ENCODE data around the gene EDIL3. TPM values are rescaled to one million over a fixed set of nuclear protein-coding genes. Genes with fewer than 3 reads are reported as not detected.

Gene EDIL3
- total and polyA plus RNA-seq, 2 donors from 2014 or later = 5.2 to 32.8 TPM

- H3K9me3 ChIP-seq (ENCODE audit: control insufficient read depth in 2 of 3, insufficient read depth in 1 of 3, low read length in 3 of 3) = no peaks in the 10 kb centered on the region
- intact Hi-C loops (cut with DNase I) = no loop called here
- H3K4me3 ChIP-seq (ENCODE audit: low read length in 3 of 3) = no peak overlapping the region
- TF ChIP-seq CTCF (IDR thresholded peaks at IDR 0.05; ENCODE audit: borderline replicate concordance, extremely low read depth, insufficient read depth) = no peak
- H3K27me3 ChIP-seq (ENCODE audit: control insufficient read depth, insufficient read depth, low read length) = no peaks in the 10 kb centered on the region
- DNase-seq (no peak), FAIRE-seq (no peak)
- H3K9ac ChIP-seq (ENCODE audit: low read length in 3 of 3) = no peak overlapping the region
- no peak overlapping the region for H3K27ac ChIP-seq (ENCODE audit: low read depth in 2 of 2, low read length in 2 of 2)
- H3K4me1 ChIP-seq (ENCODE audit: control insufficient read depth in 2 of 3, insufficient read depth in 2 of 3, low read depth in 1 of 3, low read length in 3 of 3) = no peaks in the 10 kb centered on the region
- H3K36me3 ChIP-seq (ENCODE audit: control insufficient read depth in 2 of 3, insufficient read depth in 3 of 3, low read length in 3 of 3) = no peaks in the 10 kb centered on the region
Observed at GRCh38 chr5:84292000-84292642, 92.6 kb downstream of the EDIL3 start.

- DNase-seq = no peak
- intact Hi-C loops (cut with DNase I) = no loop called here
- Histone ChIP-seq H3K27ac (ENCODE audit: low read depth in 2 of 2, low read length in 2 of 2) (no peak overlapping the region), H3K9me3 (ENCODE audit: control insufficient read depth in 2 of 3, insufficient read depth in 1 of 3, low read length in 3 of 3) (no peaks in the 10 kb centered on the region), H3K36me3 (ENCODE audit: control insufficient read depth in 2 of 3, insufficient read depth in 3 of 3, low read length in 3 of 3) (no peaks in the 10 kb centered on the region), H3K4me3 (ENCODE audit: low read length in 3 of 3) (no peak overlapping the region), H3K4me1 (ENCODE audit: control insufficient read depth in 2 of 3, insufficient read depth in 2 of 3, low read depth in 1 of 3, low read length in 3 of 3) (no peaks in the 10 kb centered on the region), H3K27me3 (ENCODE audit: control insufficient read depth, insufficient read depth, low read length) (no peaks in the 10 kb centered on the region), H3K9ac (ENCODE audit: low read length in 3 of 3) (no peak overlapping the region)
- no peak for TF ChIP-seq CTCF (IDR thresholded peaks at IDR 0.05; ENCODE audit: borderline replicate concordance, extremely low read depth, insufficient read depth)
- no peak for FAIRE-seq
Observed at GRCh38 chr5:84290673-84291072, 94.0 kb downstream of the EDIL3 start.

- intact Hi-C loops (cut with DNase I) = no loop called here
- no peak overlapping the region for H3K4me3 ChIP-seq (ENCODE audit: low read length in 3 of 3)
- no peaks in the 10 kb centered on the region for H3K9me3 ChIP-seq (ENCODE audit: control insufficient read depth in 2 of 3, insufficient read depth in 1 of 3, low read length in 3 of 3)
- no peak overlapping the region for H3K9ac ChIP-seq (ENCODE audit: low read length in 3 of 3)
- no peak overlapping the region for H3K27ac ChIP-seq (ENCODE audit: low read depth in 2 of 2, low read length in 2 of 2)
- no peaks in the 10 kb centered on the region for H3K4me1 ChIP-seq (ENCODE audit: control insufficient read depth in 2 of 3, insufficient read depth in 2 of 3, low read depth in 1 of 3, low read length in 3 of 3)
- no peak for TF ChIP-seq CTCF (IDR thresholded peaks at IDR 0.05; ENCODE audit: borderline replicate concordance, extremely low read depth, insufficient read depth)
- FAIRE-seq = no peak
- H3K36me3 ChIP-seq (ENCODE audit: control insufficient read depth in 2 of 3, insufficient read depth in 3 of 3, low read length in 3 of 3) = no peaks in the 10 kb centered on the region
- H3K27me3 ChIP-seq (ENCODE audit: control insufficient read depth, insufficient read depth, low read length) = no peaks in the 10 kb centered on the region
- DNase-seq = no peak
Observed at GRCh38 chr5:84290161-84290560, 94.5 kb downstream of the EDIL3 start.

GRCh38 chr5:84287951-84288350 is 96.7 kb downstream of the EDIL3 start:
- Histone ChIP-seq H3K9me3 (ENCODE audit: control insufficient read depth in 2 of 3, insufficient read depth in 1 of 3, low read length in 3 of 3) (no peaks in the 10 kb centered on the region), H3K4me1 (ENCODE audit: control insufficient read depth in 2 of 3, insufficient read depth in 2 of 3, low read depth in 1 of 3, low read length in 3 of 3) (no peaks in the 10 kb centered on the region), H3K27ac (ENCODE audit: low read depth in 2 of 2, low read length in 2 of 2) (no peak overlapping the region), H3K4me3 (ENCODE audit: low read length in 3 of 3) (no peak overlapping the region), H3K36me3 (ENCODE audit: control insufficient read depth in 2 of 3, insufficient read depth in 3 of 3, low read length in 3 of 3) (no peaks in the 10 kb centered on the region), H3K27me3 (ENCODE audit: control insufficient read depth, insufficient read depth, low read length) (no peaks in the 10 kb centered on the region), H3K9ac (ENCODE audit: low read length in 3 of 3) (no peak overlapping the region)
- intact Hi-C loops (cut with DNase I) = no loop called here
- no peak for TF ChIP-seq CTCF (IDR thresholded peaks at IDR 0.05; ENCODE audit: borderline replicate concordance, extremely low read depth, insufficient read depth)
- FAIRE-seq (no peak), DNase-seq (no peak)

Data from kidney (tissue), 14 donors.